SK-N-SH treated with all-trans-retinoic acid at 6 μM for 48 hours (cell line): ENCODE measurements around the gene PTPRN2.

Source experiments
- BACH2 ChIP-seq: fragments of 250-450 bp; sonication (Bioruptor Pico); IDR thresholded peaks from 2 replicates; pipeline ENCODE4 v1.9.0; 2021; ENCODE audit warnings: mild to moderate bottlenecking, borderline replicate concordance
- CSDC2 ChIP-seq: fragments of 250-450 bp; sonication (Bioruptor Pico); IDR thresholded peaks from 2 replicates; pipeline ENCODE4 v1.5.0; 2020; ENCODE audit warnings: mild to moderate bottlenecking, moderate library complexity
- ESRRG ChIP-seq: fragments of 250-450 bp; sonication (Bioruptor Pico); IDR thresholded peaks from 2 replicates; pipeline ENCODE4 v1.6.1; 2021; ENCODE audit warnings: mild to moderate bottlenecking
- SNAI2 ChIP-seq: fragments of 250-450 bp; sonication (Bioruptor Pico); IDR thresholded peaks from 2 replicates; pipeline ENCODE4 v1.5.0; 2020; ENCODE audit warnings: mild to moderate bottlenecking, moderate library complexity
- TCF4 ChIP-seq: fragments of 250-450 bp; sonication (Bioruptor Pico); IDR thresholded peaks from 2 replicates; pipeline ENCODE4 v1.8.0; 2021; ENCODE audit warnings: mild to moderate bottlenecking, moderate library complexity, borderline replicate concordance
- TOX ChIP-seq: fragments of 250-450 bp; sonication (Bioruptor Pico); IDR thresholded peaks from 2 replicates; pipeline ENCODE4 v1.8.0; 2021; ENCODE audit warnings: mild to moderate bottlenecking, moderate library complexity, borderline replicate concordance
- ZFP30 ChIP-seq: fragments of 450-650 bp; formaldehyde crosslinking; IDR thresholded peaks from 2 replicates; pipeline ENCODE4 v1.5.0; 2022; ENCODE audit warnings: mild to moderate bottlenecking, moderate library complexity
- ZNF70 ChIP-seq: fragments of 450-650 bp; formaldehyde crosslinking; IDR thresholded peaks from 2 replicates; pipeline ENCODE4 v1.5.0; 2020; ENCODE audit warnings: mild to moderate bottlenecking, moderate library complexity
- ZNF8 ChIP-seq: fragments of 450-650 bp; formaldehyde crosslinking; IDR thresholded peaks from 2 replicates; pipeline ENCODE4 v1.5.0; 2020; ENCODE audit warnings: mild to moderate bottlenecking, moderate library complexity
- TF ChIP-seq, protein P1 (sequence below): fragments of 250-450 bp; sonication (Bioruptor Pico); IDR thresholded peaks from 2 replicates; pipeline ENCODE4 v1.5.0; 2020; ENCODE audit warnings: mild to moderate bottlenecking, moderate library complexity
- TF ChIP-seq, protein P2 (sequence below): fragments of 250-450 bp; sonication (Bioruptor Pico); IDR thresholded peaks from 2 replicates; pipeline ENCODE4 v1.8.0; 2020; ENCODE audit warnings: mild to moderate bottlenecking, moderate library complexity, borderline replicate concordance

DNA sequence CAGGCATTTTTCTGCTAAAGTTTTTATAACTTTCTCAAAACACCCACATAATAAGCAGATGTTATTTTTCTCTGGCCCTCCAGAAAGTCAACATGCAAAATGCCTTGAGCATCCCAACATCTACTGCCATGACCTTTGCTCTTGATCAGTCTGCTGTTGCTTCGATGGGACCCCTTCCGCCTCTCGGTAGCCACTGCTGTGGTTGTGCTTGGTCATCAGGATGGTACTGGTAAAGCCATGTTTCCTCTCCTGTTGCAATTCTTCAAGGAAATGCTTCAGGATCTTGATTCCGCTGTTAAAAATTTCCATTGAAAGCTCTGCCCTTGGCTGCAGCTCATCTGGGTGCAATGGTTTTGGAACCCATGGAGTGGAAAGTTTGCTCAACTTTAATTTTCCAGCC, 717.8 kb downstream of the PTPRN2 start:
- TF ChIP-seq ESRRG (CRISPR knock-in tag) (no peak), TOX (CRISPR knock-in tag) (no peak), ZNF70 (CRISPR knock-in tag) (no peak), TCF4 (CRISPR knock-in tag) (no peak), CSDC2 (no peak), ZFP30 (no peak), ZNF8 (CRISPR knock-in tag) (no peak), SNAI2 (no peak), BACH2 (no peak)
- TF ChIP-seq, protein P1, sequence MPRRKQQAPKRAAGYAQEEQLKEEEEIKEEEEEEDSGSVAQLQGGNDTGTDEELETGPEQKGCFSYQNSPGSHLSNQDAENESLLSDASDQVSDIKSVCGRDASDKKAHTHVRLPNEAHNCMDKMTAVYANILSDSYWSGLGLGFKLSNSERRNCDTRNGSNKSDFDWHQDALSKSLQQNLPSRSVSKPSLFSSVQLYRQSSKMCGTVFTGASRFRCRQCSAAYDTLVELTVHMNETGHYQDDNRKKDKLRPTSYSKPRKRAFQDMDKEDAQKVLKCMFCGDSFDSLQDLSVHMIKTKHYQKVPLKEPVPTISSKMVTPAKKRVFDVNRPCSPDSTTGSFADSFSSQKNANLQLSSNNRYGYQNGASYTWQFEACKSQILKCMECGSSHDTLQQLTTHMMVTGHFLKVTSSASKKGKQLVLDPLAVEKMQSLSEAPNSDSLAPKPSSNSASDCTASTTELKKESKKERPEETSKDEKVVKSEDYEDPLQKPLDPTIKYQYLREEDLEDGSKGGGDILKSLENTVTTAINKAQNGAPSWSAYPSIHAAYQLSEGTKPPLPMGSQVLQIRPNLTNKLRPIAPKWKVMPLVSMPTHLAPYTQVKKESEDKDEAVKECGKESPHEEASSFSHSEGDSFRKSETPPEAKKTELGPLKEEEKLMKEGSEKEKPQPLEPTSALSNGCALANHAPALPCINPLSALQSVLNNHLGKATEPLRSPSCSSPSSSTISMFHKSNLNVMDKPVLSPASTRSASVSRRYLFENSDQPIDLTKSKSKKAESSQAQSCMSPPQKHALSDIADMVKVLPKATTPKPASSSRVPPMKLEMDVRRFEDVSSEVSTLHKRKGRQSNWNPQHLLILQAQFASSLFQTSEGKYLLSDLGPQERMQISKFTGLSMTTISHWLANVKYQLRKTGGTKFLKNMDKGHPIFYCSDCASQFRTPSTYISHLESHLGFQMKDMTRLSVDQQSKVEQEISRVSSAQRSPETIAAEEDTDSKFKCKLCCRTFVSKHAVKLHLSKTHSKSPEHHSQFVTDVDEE (CRISPR knock-in tag): no peak
- TF ChIP-seq, protein P2, sequence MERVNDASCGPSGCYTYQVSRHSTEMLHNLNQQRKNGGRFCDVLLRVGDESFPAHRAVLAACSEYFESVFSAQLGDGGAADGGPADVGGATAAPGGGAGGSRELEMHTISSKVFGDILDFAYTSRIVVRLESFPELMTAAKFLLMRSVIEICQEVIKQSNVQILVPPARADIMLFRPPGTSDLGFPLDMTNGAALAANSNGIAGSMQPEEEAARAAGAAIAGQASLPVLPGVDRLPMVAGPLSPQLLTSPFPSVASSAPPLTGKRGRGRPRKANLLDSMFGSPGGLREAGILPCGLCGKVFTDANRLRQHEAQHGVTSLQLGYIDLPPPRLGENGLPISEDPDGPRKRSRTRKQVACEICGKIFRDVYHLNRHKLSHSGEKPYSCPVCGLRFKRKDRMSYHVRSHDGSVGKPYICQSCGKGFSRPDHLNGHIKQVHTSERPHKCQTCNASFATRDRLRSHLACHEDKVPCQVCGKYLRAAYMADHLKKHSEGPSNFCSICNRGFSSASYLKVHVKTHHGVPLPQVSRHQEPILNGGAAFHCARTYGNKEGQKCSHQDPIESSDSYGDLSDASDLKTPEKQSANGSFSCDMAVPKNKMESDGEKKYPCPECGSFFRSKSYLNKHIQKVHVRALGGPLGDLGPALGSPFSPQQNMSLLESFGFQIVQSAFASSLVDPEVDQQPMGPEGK: no peak
